ENCODE results near the gene ZSWIM8. TPM values are rescaled to one million over a fixed set of nuclear protein-coding genes. Genes with fewer than 3 reads are reported as not detected.
"Not testable (repeated sequence)": the region's sequence is repeated elsewhere in the genome, so short reads cannot be mapped to it uniquely, and the experiment has no call there.

ZSWIM8 gene
- total RNA-seq, 6 experiments from 2014 or later, result 47.2 to 62.6 (median 55.3) TPM

DNA sequence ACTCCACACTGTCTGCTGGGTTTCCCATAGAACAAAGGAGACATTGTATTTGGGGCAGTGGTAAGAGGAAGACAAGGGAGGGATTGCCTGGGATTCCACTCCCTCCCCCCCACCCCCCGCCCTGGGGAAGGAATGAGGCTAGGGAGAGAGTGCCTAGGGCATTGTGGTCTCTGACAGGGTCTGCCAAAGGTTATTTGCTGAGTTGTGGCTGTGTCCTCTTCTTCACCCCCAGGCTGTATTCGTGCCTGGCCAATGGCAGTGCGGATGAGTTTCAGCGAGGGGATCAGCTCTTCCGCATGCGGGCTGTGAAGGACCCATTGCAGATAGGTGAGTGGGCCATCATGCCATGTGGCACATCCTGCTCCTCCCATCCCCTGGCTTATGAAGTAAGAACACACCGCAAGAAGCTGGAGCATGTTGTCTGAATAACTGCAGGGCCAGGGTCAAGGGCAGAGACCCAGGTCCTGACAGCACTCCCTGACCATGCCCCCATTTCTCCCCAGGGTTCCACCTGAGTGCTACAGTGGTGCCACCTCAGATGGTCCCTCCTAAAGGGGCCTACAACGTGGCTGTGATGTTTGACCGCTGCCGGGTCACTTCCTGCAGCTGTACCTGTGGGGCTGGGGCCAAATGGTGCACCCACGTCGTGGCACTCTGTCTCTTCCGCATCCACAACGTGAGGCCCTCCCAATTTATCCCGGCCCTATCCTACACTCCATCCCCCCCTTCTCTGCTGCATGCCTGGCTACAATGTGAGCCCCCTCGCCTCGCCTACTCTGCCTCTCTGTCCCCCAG, 3.7 kb downstream of the ZSWIM8 start:
- TF ChIP-seq, protein P1, sequence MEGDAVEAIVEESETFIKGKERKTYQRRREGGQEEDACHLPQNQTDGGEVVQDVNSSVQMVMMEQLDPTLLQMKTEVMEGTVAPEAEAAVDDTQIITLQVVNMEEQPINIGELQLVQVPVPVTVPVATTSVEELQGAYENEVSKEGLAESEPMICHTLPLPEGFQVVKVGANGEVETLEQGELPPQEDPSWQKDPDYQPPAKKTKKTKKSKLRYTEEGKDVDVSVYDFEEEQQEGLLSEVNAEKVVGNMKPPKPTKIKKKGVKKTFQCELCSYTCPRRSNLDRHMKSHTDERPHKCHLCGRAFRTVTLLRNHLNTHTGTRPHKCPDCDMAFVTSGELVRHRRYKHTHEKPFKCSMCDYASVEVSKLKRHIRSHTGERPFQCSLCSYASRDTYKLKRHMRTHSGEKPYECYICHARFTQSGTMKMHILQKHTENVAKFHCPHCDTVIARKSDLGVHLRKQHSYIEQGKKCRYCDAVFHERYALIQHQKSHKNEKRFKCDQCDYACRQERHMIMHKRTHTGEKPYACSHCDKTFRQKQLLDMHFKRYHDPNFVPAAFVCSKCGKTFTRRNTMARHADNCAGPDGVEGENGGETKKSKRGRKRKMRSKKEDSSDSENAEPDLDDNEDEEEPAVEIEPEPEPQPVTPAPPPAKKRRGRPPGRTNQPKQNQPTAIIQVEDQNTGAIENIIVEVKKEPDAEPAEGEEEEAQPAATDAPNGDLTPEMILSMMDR (IDR thresholded peaks at IDR 0.05), result no peak

DNA sequence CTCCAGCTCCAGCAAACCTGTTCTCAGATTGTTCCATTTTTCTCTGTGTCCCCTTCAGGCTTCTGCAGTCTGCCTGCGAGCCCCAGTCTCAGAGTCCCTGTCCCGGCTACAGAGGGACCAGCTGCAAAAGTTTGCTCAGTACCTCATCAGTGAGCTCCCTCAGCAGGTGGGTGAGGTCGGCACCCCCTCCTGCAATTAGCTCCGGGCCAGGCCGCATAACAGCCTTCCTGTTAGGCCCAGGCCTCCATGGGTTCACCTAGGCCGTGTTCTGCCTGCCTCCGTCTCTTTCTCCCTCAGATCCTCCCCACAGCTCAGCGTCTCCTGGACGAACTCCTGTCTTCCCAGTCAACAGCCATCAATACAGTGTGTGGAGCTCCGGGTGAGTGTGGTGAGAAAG, 4.3 kb downstream of the ZSWIM8 start:
- H3K27ac Mint-ChIP-seq, result no peak overlapping the region
- H3K4me1 Mint-ChIP-seq (ENCODE audit: low read depth), result peaks cover 18% of the 10 kb centered on the region
- TF ChIP-seq, protein P1 (IDR thresholded peaks at IDR 0.05), result no peak
- H3K36me3 Mint-ChIP-seq (ENCODE audit: low read depth), result peaks cover 28% of the 10 kb centered on the region
- no peaks in the 10 kb centered on the region for H3K9me3 Mint-ChIP-seq
- DNase-seq, result no peak
- no peaks in the 10 kb centered on the region; the same call in 1 of the 2 replicates for H3K27me3 Mint-ChIP-seq (ENCODE audit: insufficient read depth)
- H3K4me3 Mint-ChIP-seq, result no peak overlapping the region

More for the DNA sequence above, 3.7 kb downstream of the ZSWIM8 start:
- Mint-ChIP-seq H3K4me3 (no peak overlapping the region), H3K27ac (no peak overlapping the region), H3K36me3 (ENCODE audit: low read depth) (peaks cover 24% of the 10 kb centered on the region), H3K27me3 (ENCODE audit: insufficient read depth) (no peaks in the 10 kb centered on the region; the same call in 1 of the 2 replicates), H3K4me1 (ENCODE audit: low read depth) (peaks cover 21% of the 10 kb centered on the region), H3K9me3 (no peaks in the 10 kb centered on the region)
- DNase-seq, result no peak

DNA sequence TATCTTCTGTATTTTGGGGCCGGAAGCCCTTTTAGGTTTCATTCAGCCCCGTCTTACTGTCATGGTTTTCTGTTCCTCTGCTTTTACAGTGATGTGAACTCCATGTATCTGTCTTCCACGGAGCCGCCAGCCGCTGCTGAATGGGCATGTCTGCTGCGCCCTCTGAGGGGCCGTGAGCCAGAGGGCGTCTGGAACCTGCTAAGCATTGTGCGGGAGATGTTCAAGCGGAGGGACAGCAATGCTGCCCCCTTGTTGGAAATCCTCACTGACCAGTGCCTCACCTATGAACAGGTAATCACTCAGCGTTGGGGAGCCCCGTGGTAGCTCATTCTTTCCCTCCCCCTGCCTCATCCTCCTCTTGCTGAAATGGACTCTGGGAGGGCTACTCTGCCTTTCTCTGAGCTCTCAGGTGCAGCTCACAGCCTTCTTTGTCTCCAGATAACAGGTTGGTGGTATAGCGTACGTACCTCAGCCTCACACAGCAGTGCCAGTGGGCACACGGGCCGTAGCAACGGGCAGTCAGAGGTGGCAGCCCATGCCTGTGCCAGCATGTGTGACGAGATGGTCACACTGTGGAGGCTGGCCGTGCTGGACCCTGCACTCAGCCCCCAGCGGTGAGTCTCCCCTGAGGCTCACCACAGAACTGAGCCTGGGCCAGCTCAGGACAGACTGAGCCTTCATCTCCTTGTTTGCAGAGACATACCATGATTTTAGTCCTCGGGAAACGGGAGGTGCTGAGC, 5.7 kb downstream of the ZSWIM8 start:
- peaks cover 34% of the 10 kb centered on the region for H3K36me3 Mint-ChIP-seq (ENCODE audit: low read depth)
- H3K4me3 Mint-ChIP-seq, result no peak overlapping the region
- H3K27ac Mint-ChIP-seq, result no peak overlapping the region
- no peaks in the 10 kb centered on the region; the same call in 1 of the 2 replicates for H3K27me3 Mint-ChIP-seq (ENCODE audit: insufficient read depth)
- DNase-seq, result no peak
- H3K9me3 Mint-ChIP-seq, result no peaks in the 10 kb centered on the region
- TF ChIP-seq, protein P1 (IDR thresholded peaks at IDR 0.05), result no peak
- H3K4me1 Mint-ChIP-seq (ENCODE audit: low read depth), result peaks cover 13% of the 10 kb centered on the region

DNA sequence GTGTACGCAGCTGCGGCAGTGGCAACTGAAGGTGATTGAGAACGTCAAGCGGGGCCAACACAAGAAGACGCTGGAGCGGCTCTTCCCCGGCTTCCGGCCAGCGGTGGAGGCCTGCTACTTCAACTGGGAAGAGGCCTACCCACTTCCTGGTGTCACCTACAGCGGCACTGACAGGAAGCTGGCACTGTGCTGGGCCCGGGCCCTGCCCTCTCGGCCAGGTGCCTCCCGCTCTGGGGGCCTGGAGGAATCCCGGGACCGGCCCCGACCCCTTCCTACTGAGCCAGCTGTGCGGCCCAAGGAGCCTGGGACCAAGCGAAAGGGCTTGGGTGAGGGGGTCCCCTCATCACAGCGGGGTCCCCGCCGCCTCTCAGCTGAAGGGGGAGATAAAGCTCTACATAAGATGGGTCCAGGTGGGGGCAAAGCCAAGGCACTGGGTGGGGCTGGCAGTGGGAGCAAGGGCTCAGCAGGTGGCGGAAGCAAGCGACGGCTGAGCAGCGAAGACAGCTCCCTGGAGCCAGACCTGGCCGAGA, 6.5 kb downstream of the ZSWIM8 start:
- H3K9me3 Mint-ChIP-seq, result no peaks in the 10 kb centered on the region

DNA sequence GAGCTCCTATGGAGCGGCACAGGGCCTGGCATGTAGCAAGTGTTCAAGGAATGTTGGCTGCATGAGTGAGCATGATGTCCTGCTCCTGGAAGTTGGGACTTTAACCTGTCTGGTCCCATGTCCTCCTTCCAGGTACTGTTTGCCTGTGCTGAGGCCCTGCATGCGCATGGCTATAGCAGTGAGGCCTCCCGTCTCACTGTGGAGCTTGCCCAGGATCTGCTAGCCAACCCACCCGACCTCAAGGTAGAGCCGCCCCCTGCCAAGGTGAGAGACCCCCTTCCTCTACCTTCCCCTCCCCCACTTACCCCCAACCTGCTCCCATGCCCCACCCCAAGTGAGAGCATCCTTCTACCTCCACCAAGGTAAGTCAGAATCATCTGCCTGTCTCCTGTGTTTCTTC, 8.1 kb downstream of the ZSWIM8 start:
- TF ChIP-seq, protein P1 (IDR thresholded peaks at IDR 0.05), result no peak
- H3K36me3 Mint-ChIP-seq (ENCODE audit: low read depth), result peaks cover 34% of the 10 kb centered on the region
- no peak overlapping the region; the same call in 1 of the 2 replicates for H3K27ac Mint-ChIP-seq
- 0 out of 2 replicates have a peak, but pooled peaks cover 7% of the 10 kb centered on the region for H3K27me3 Mint-ChIP-seq (ENCODE audit: insufficient read depth)
- no peak overlapping the region for H3K4me3 Mint-ChIP-seq
- H3K9me3 Mint-ChIP-seq, result no peaks in the 10 kb centered on the region
- no peaks in the 10 kb centered on the region for H3K4me1 Mint-ChIP-seq (ENCODE audit: low read depth)
- DNase-seq, result no peak

More for the DNA sequence above, 6.5 kb downstream of the ZSWIM8 start:
- H3K27ac Mint-ChIP-seq, result no peak overlapping the region
- peaks cover 4% of the 10 kb centered on the region for H3K4me1 Mint-ChIP-seq (ENCODE audit: low read depth)
- H3K36me3 Mint-ChIP-seq (ENCODE audit: low read depth), result peaks cover 28% of the 10 kb centered on the region; the same call in 1 of the 2 replicates
- H3K27me3 Mint-ChIP-seq (ENCODE audit: insufficient read depth), result no peaks in the 10 kb centered on the region
- no peak for DNase-seq
- H3K4me3 Mint-ChIP-seq, result no peak overlapping the region
- TF ChIP-seq, protein P1 (IDR thresholded peaks at IDR 0.05), result no peak

DNA sequence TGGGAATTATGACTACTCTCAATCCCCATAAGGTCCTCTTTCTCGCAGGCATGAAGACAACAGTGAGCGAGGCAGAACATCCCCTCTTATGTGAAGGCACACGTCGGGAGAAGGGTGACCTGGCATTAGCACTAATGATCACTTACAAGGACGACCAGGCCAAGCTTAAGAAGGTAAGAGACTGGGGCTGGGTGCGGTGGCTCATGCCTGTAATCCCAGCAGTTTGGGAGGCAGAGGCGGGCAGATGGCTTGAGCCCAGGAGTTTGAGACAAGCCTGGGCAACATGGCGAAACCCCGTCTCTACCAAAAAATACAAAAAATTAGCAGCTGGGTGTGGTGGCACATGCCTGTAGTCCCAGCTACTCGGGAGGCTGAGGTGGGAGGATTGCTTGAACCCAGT, 10.1 kb downstream of the ZSWIM8 start:
- not testable (repeated sequence) for H3K27me3 Mint-ChIP-seq (ENCODE audit: insufficient read depth); H3K9me3 Mint-ChIP-seq; H3K27ac Mint-ChIP-seq; DNase-seq; H3K4me3 Mint-ChIP-seq; H3K4me1 Mint-ChIP-seq (ENCODE audit: low read depth)
- H3K36me3 Mint-ChIP-seq (ENCODE audit: low read depth), result peaks cover 24% of the 10 kb centered on the region

DNA sequence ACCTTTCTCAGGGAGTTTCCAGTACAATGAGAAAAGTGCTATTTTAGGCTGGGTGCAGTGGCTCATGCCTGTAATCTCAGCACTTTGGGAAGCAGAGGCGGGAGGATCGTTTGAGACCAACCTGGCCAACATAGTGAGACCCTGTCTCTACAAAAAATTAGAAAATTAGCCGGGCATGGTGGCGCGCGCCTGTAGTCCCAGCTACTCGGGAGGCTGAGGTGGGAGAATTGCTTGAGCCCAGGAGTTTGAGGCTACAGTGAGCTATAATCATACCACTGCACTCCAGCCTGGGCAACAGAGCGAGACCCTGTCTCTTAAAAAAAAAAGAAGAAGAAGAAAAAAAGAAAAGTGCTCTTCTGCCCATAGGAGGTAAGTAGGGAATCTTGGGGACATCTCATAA, 10.6 kb downstream of the ZSWIM8 start:
- not testable (repeated sequence) for H3K4me1 Mint-ChIP-seq (ENCODE audit: low read depth); H3K27ac Mint-ChIP-seq; H3K4me3 Mint-ChIP-seq; H3K27me3 Mint-ChIP-seq (ENCODE audit: insufficient read depth); DNase-seq; H3K9me3 Mint-ChIP-seq
- H3K36me3 Mint-ChIP-seq (ENCODE audit: low read depth), result peaks cover 24% of the 10 kb centered on the region

Measured in HFFc6 (cell line).